ENCODE data around the gene CNPPD1.

Gene CNPPD1

GRCh38 chr2:219176818-219177551 is at the start of gene CNPPD1:
Gene CNPPD1, minus strand, starts transcription at chr2:219176925. Its CDS starts 97 bp downstream, at chr2:219176828.
- FAIRE-seq, result no peak
- DNase-seq (ENCODE audit: low spot score), result peak; percentile 91

GRCh38 chr2:219225350-219225749 is 48.6 kb upstream of the CNPPD1 start:
- FAIRE-seq, result no peak
- no peak for DNase-seq (ENCODE audit: low spot score)

GRCh38 chr2:219223831-219224610 is 47.3 kb upstream of the CNPPD1 start:
- no peak for DNase-seq (ENCODE audit: low spot score)
- FAIRE-seq, result no peak

- DNase-seq (ENCODE audit: low spot score) (no peak), FAIRE-seq (no peak)
Measured at GRCh38 chr2:219221957-219222518, 45.3 kb upstream of the CNPPD1 start.

- no peak for DNase-seq (ENCODE audit: low spot score)
- no peak for FAIRE-seq
Measured at GRCh38 chr2:219220652-219221402, 44.1 kb upstream of the CNPPD1 start.

GRCh38 chr2:219219784-219220532 is 43.2 kb upstream of the CNPPD1 start:
- FAIRE-seq (no peak), DNase-seq (ENCODE audit: low spot score) (no peak)

GRCh38 chr2:219218732-219219701 is 42.3 kb upstream of the CNPPD1 start, which contains the start of gene ABCB6:
Gene ABCB6, minus strand, starts transcription at chr2:219218958. Its CDS starts 285 bp downstream, at chr2:219218673.
- DNase-seq (ENCODE audit: low spot score), result no peak
- no peak for FAIRE-seq

GRCh38 chr2:219218217-219218731 is 41.5 kb upstream of the CNPPD1 start:
- FAIRE-seq (no peak), DNase-seq (ENCODE audit: low spot score) (no peak)

- FAIRE-seq (no peak), DNase-seq (ENCODE audit: low spot score) (no peak)
Measured at GRCh38 chr2:219216535-219216915, 39.8 kb upstream of the CNPPD1 start.

GRCh38 chr2:219215871-219216534 is 39.3 kb upstream of the CNPPD1 start:
- FAIRE-seq (no peak), DNase-seq (ENCODE audit: low spot score) (no peak)

- DNase-seq (ENCODE audit: low spot score) (no peak), FAIRE-seq (no peak)
Measured at GRCh38 chr2:219214786-219215185, 38.1 kb upstream of the CNPPD1 start.

- FAIRE-seq (no peak), DNase-seq (ENCODE audit: low spot score) (no peak)
Measured at GRCh38 chr2:219214141-219214540, 37.4 kb upstream of the CNPPD1 start.

GRCh38 chr2:219213486-219214071 is 36.9 kb upstream of the CNPPD1 start:
- FAIRE-seq (no peak), DNase-seq (ENCODE audit: low spot score) (no peak)

- DNase-seq (ENCODE audit: low spot score) (no peak), FAIRE-seq (no peak)
Measured at GRCh38 chr2:219213026-219213415, 36.3 kb upstream of the CNPPD1 start.

GRCh38 chr2:219210886-219211362 is 34.2 kb upstream of the CNPPD1 start:
- FAIRE-seq (no peak), DNase-seq (ENCODE audit: low spot score) (no peak)

- FAIRE-seq, result no peak
Measured at GRCh38 chr2:219210196-219210885, 33.6 kb upstream of the CNPPD1 start.

GRCh38 chr2:219209236-219210195 is 32.8 kb upstream of the CNPPD1 start:
- FAIRE-seq (no peak), DNase-seq (ENCODE audit: low spot score) (no peak)

More at GRCh38 chr2:219210196-219210885, 33.6 kb upstream of the CNPPD1 start:
- DNase-seq (ENCODE audit: low spot score), result no peak
